GM21576 (cell line): ENCODE results near the gene RTN1.

Source experiments
- ATAC-seq: cut with Tn5 transposase; IDR thresholded peaks from one replicate; pipeline ENCODE4 v1.9.1; 2021; ENCODE audit warnings: mild to moderate bottlenecking, moderate library complexity; ENCODE audit not compliant: unreplicated experiment

The RTN1 gene

GRCh38 chr14:59850458-59850857 lies 20.1 kb downstream of the RTN1 start:
- no peak for ATAC-seq

- no peak for ATAC-seq
Observed at GRCh38 chr14:59849411-59850130, 21.0 kb downstream of the RTN1 start.

- no peak for ATAC-seq
Observed at GRCh38 chr14:59848671-59849070, 21.9 kb downstream of the RTN1 start.

- no peak for ATAC-seq
Observed at GRCh38 chr14:59847711-59848110, 22.9 kb downstream of the RTN1 start.

DNA sequence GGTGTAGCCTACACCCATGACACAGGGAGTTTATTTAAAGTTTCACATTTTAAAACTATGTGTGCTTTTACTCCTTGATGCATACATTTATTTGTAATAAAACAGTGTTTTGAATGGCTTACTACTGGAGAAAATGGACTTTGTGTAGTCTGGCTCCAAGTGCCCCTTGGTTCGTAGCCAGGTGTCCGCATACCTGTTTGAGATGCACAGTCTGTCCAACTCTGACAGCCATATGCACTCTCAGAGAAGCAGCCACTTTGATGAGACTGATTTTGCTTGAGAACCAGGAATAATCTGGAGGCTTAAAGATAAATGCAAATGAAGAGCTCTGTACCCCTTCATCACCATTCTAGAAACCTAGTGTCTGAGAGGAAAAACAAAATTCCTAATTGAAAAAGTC lies 24.0 kb downstream of the RTN1 start:
- ATAC-seq = no peak

GRCh38 chr14:59845245-59845644 lies 25.3 kb downstream of the RTN1 start:
- no peak for ATAC-seq

DNA sequence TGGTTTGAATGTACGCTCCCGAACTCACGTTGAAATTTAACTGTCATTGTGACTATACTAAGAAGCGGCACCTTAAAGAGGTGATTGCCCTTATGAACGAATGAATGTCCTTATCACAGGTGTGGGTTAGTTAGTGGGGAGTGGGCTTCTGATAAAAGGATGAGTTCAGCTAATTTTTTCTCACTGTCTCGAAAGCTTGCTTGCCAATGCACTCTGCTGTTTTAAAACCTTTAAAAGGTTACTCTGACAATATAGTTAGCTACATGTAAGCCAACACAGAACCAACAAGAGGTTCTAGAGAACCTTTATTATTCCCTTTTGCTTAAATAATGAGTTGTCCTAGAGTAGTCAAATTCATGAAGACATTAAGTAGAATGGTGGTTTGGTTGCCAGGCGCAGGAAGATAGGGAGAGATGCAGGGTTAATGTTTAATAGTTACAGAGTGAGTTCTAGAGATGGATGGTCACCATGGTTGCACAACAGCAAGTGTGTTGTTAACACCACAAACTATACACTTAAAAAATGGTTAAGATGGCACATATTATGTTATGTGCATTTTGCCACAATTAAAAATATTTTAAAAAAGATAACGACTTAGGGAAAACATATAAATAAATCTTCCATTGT lies 26.3 kb downstream of the RTN1 start:
- ATAC-seq = no peak

- ATAC-seq = no peak
Observed at GRCh38 chr14:59836116-59836515, 34.5 kb downstream of the RTN1 start.

DNA sequence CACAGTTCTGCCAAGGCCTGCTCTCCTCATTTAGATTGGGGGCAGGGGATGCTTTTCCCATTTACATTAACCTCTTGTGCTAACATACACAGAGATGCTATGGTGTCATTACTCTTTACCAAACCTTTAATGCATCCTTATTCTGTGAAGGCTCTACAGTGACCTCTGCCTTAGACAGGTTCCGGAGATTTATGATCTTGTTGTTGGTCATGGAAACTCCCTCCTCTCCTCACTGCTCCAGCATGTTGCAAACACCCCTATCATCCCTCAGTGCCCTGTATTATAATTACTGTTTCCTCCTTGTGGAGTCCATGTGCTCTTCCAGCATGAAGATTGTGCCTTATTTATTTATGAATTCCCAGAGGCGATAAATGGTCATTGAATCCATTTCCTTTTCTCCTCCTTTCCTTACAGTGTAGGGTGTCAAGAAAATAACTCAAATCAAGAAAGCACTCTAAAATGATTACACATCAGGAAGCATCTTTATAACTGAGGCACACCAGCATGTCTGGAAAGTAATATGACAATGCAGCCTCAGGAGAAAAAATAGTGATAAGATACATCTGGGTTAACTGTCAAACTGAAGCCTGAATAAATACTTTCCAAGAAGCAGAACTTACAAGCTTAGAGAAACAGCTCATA lies 37.8 kb downstream of the RTN1 start:
- no peak for ATAC-seq

GRCh38 chr14:59831121-59831730 lies 39.4 kb downstream of the RTN1 start:
- ATAC-seq = no peak

- ATAC-seq = no peak
Observed at GRCh38 chr14:59830338-59830734, 40.2 kb downstream of the RTN1 start.

DNA sequence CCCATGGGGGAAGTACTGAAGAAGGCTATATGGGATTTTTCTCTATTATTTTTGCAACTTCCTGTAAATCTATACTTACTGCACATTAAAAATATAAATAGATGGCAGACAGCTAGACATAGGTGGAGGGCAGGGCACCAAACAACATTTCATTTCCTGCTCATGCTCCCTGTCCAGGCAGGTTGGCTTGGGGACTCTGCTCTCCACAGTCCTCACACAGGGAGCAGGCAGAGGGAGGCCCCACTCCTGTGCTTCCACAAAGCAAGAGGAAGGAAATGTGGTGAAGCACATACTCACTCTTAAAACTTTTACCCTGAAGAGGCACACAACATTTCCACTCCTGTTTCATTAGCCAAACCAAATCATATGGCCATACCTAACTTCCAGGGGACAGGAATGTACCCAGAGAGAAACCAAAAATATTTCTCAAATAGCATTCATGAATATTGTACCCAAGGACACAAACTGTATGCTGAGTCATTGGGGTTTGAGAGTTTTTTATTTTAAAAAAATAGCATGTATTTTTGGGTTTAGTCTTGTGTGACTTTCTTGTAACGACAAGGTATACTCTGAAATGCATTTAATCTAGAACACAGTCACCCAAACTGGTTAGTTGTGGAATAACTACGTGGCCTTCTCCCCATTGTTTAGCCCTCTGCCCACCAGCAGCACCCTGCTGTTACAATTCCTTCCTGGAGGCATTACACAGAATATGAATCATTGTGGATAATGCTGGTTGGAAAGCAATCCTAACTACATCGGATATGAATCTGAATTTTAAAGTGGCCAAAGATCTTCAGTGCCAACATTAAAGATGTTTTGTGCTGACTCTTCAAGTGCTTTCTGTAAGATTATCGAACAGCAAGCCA lies 40.9 kb downstream of the RTN1 start:
- no peak for ATAC-seq

- ATAC-seq = no peak
Observed at GRCh38 chr14:59828276-59828675, 42.3 kb downstream of the RTN1 start.

DNA sequence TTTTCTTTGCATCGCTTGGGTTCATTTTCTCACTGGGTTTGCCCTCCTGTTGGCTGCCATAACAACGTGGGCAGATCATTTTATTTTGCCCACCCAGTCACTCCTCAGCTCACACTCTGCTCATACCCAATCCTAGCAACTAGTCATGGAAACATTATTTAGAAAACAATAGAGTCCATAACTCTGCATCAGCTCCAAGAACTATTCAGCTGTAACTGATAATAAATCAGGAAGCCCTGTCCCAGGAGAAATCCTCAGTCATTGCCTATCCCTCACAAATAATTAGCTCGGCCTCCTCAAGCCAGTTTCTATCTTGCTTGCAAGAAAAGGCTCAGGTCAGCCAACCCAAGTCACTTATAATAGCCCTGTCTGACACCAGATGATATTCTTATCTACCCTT lies 43.2 kb downstream of the RTN1 start:
- ATAC-seq = no peak

- no peak for ATAC-seq
Observed at GRCh38 chr14:59826150-59826549, 44.4 kb downstream of the RTN1 start.

GRCh38 chr14:59823179-59823578 lies 47.4 kb downstream of the RTN1 start:
- peak; percentile 83 for ATAC-seq

GRCh38 chr14:59819446-59820088 lies 51.0 kb downstream of the RTN1 start:
- no peak for ATAC-seq

DNA sequence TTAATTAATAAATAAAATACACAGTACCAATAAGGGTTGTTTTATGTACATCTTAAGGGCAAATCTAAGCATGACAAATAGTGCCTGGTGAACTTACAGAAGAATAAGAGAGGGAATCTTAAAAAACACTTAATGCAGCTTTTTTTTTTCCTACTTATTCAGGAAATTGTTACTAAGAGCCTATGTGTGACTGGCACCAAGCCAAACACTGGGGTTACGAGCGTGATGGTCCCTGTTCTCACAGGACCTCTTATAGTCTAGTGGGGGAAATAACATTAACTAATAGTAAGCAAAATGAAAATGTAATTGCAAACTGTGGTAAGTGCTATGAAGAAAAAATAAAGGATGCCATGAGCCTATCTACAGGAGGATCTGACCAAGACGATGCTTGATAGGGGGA lies 53.6 kb downstream of the RTN1 start:
- ATAC-seq = no peak

DNA sequence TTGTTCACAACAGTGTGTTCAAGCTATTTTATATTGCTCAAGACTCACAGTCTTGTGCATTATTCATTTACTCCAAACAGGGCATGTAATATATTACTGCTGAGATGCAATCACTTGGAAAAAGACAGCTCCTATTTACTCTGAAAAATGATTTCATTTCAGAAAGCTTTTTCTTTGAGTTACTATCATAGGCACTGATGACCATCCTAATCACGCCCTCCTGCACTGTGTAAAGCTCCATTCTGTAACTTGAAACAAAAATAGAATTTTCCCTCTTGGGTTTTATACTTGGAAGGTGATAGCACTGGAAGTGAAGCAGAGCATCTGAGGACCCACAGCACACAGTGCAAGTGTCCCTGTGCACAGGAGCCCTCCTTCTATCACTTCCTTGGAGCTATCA lies 55.6 kb downstream of the RTN1 start:
- ATAC-seq = no peak

- ATAC-seq = no peak
Observed at GRCh38 chr14:59811815-59812214, 58.8 kb downstream of the RTN1 start.
